Peyer's patch (tissue), 4 donors: ENCODE measurements around the gene VILL.

ENCODE experiments used
- CTCF ChIP-seq, 6 experiments: fragments of 450-650 bp in 4 of 6; fragments of 200-600 bp in 2 of 6; sonication (generic) in 1 of 6; IDR thresholded peaks; one replicate each; pipeline ENCODE4 v1.5.1; 2017 to 2019; ENCODE audit warnings: antibody characterized with exemption in 6 of 6, mild to moderate bottlenecking in 3 of 6, moderate library complexity in 1 of 6
- POLR2A ChIP-seq, 2 donors: fragments of 450-650 bp; IDR thresholded peaks; one replicate each; pipeline ENCODE4 v1.5.1; 2017; ENCODE audit warnings: antibody characterized with exemption in 2 of 2, mild to moderate bottlenecking in 2 of 2, moderate library complexity in 2 of 2

GRCh38 chr3:37968813-37969595 lies 21.6 kb upstream of the VILL start:
- TF ChIP-seq CTCF (IDR thresholded peaks at IDR 0.05) (no peak), POLR2A (IDR thresholded peaks at IDR 0.05) (no peak)
